ENCODE measurements around the gene CFD. TPM values are rescaled to one million over a fixed set of nuclear protein-coding genes. Genes with fewer than 3 reads are reported as not detected.

The CFD gene
- total and polyA plus RNA-seq, 8 donors: 2.5 to 48.8 (median 15.0) TPM

- DNase-seq (peak in 1 of 6 donors; percentile 38), ATAC-seq (no peak), FAIRE-seq (no peak)
- intact Hi-C loops (cut with DNase I): no loop called here
- no peaks in the 10 kb centered on the region for H3K4me1 ChIP-seq
- H3K27me3 ChIP-seq: no peaks in the 10 kb centered on the region
- 93% methylated on average over 51 to 80 of the region's 80 CpGs for WGBS, 2 donors
- H3K27ac ChIP-seq: no peak overlapping the region
- TF ChIP-seq, protein P1, sequence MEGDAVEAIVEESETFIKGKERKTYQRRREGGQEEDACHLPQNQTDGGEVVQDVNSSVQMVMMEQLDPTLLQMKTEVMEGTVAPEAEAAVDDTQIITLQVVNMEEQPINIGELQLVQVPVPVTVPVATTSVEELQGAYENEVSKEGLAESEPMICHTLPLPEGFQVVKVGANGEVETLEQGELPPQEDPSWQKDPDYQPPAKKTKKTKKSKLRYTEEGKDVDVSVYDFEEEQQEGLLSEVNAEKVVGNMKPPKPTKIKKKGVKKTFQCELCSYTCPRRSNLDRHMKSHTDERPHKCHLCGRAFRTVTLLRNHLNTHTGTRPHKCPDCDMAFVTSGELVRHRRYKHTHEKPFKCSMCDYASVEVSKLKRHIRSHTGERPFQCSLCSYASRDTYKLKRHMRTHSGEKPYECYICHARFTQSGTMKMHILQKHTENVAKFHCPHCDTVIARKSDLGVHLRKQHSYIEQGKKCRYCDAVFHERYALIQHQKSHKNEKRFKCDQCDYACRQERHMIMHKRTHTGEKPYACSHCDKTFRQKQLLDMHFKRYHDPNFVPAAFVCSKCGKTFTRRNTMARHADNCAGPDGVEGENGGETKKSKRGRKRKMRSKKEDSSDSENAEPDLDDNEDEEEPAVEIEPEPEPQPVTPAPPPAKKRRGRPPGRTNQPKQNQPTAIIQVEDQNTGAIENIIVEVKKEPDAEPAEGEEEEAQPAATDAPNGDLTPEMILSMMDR (IDR thresholded peaks at IDR 0.05): no peak
- H3K4me3 ChIP-seq: no peak overlapping the region
- H3K9me3 ChIP-seq: no peaks in the 10 kb centered on the region
- peaks cover 16 to 53% (median 40%) of the 10 kb centered on the region in 3 donors for H3K36me3 ChIP-seq
Observed at GRCh38 chr19:812049-812746, 47.3 kb upstream of the CFD start.

- FAIRE-seq (no peak), DNase-seq (peak in 1 of 6 donors; percentile 46), ATAC-seq (no peak)
- Histone ChIP-seq H3K36me3 (peaks cover 16 to 48% (median 35%) of the 10 kb centered on the region in 3 donors), H3K4me1 (no peaks in the 10 kb centered on the region), H3K9me3 (no peaks in the 10 kb centered on the region), H3K4me3 (no peak overlapping the region), H3K27me3 (no peaks in the 10 kb centered on the region), H3K27ac (no peak overlapping the region)
- TF ChIP-seq, protein P1 (IDR thresholded peaks at IDR 0.05): no peak
- WGBS, 2 donors: 94 to 95% methylated on average over 57 to 72 of the region's 72 CpGs
- intact Hi-C loops (cut with DNase I): no loop called here
Observed at GRCh38 chr19:812747-813218, 46.7 kb upstream of the CFD start.

- H3K4me1 ChIP-seq: no peaks in the 10 kb centered on the region
- intact Hi-C loops (cut with DNase I): no loop called here
- H3K36me3 ChIP-seq: peaks cover 16 to 41% (median 28%) of the 10 kb centered on the region in 3 donors
- H3K27me3 ChIP-seq: no peaks in the 10 kb centered on the region
- no peak overlapping the region for H3K4me3 ChIP-seq
- ATAC-seq (peak in 1 of 4 donors; percentile 6), DNase-seq (peak in 1 of 6 donors; percentile 38), FAIRE-seq (no peak)
- H3K27ac ChIP-seq: no peak overlapping the region
- H3K9me3 ChIP-seq: no peaks in the 10 kb centered on the region
- TF ChIP-seq, protein P1 (IDR thresholded peaks at IDR 0.05): no peak
- WGBS, 2 donors: 94% methylated on average over 71 to 87 of the region's 87 CpGs
Observed at GRCh38 chr19:813219-814151, 46.0 kb upstream of the CFD start.

DNA sequence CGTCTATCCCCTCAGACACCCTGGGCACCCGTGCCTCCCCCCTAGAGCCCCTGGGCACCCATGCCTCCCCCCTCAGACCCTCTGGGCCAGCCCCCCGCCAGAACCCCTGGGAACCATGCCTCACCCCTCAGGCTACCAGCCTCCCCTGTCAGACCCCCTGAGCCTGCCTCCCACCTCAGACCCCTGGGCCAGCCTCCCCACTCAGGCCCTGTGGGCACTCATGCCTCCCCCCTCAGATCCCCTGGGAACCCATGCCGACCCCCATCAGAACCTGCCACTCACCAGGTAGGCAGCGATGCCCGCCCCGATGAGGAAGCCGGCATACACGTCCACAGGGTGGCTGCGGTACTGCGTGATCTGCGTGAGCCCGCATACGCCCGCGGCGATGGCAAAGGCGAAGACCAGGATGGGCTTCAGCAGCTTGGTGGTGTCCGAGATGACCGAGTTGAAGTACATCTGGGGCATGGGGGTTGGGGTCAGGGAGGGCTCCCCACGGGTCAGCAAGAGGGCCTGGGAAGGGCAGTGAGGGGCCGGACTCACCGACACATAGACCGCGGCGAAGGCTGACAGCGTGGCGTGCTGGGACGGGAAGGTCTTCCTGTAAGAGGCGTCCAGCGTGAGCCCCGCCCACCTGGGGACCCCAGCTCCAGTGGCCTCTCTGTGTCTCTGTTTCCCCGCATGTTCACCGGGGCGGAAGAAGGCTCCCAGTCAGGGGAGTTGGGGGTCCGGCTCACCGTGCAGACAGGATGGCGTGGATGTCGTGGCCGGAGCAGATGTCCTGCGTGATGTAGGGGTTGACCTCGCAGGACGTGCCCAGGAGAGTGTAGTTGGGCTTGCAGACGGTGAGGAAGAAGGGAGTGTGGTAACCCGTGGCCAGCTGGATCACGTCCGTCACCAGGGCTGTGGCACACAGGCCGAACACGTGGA is 45.0 kb upstream of the CFD start:
- H3K36me3 ChIP-seq: peaks cover 16 to 31% (median 21%) of the 10 kb centered on the region in 3 donors
- WGBS, 2 donors: 89 to 94% methylated on average over 49 of the region's 49 CpGs
- DNase-seq (peak in 2 of 6 donors; percentile 29 to 40), ATAC-seq (peak in 2 of 4 donors; percentile 6 to 14), FAIRE-seq (no peak)
- H3K4me3 ChIP-seq: no peak overlapping the region
- H3K27me3 ChIP-seq: no peaks in the 10 kb centered on the region
- H3K27ac ChIP-seq: no peak overlapping the region
- H3K4me1 ChIP-seq: no peaks in the 10 kb centered on the region
- TF ChIP-seq, protein P1 (IDR thresholded peaks at IDR 0.05): no peak
- intact Hi-C loops (cut with DNase I): no loop called here
- H3K9me3 ChIP-seq: no peaks in the 10 kb centered on the region

Data from pancreas (tissue), 10 donors.